ENCODE results near the gene LBH. TPM values are rescaled to one million over a fixed set of nuclear protein-coding genes. Genes with fewer than 3 reads are reported as not detected.

LBH gene
- polyA plus RNA-seq, 1 donor (not counting 4 experiments of a cell fraction or from before 2014, with no cell fraction given): 0.83 TPM

DNA sequence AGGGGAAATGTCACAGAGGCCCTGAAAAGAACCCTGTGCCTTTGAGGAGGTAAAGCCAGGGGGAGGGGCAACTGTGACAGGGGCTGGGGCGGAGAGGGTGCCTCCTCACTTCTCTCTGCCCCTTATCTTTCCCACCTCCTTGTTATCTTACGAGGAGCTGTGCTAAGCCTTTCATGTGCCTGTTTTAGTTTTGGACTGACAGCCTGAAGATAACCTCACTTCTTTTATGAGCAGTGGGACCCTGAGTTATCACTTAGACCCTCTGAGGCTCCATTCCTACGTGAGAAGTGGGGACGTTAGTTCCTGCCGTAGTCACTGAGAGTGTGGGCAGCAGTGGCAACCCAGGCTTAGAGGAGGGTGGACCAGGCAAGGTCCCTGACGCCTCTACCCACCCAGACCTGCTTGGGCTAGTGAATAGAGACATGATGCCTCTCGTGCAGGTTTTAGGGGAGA is 39.5 kb upstream of the LBH start:
- no peaks in the 10 kb centered on the region for H3K4me1 ChIP-seq (ENCODE audit: control insufficient read depth, extremely low read depth, insufficient read depth, low read length)
- H3K9ac ChIP-seq (ENCODE audit: control insufficient read depth, extremely low read depth, insufficient read depth, low read length): no peak overlapping the region
- TF ChIP-seq, protein P1, sequence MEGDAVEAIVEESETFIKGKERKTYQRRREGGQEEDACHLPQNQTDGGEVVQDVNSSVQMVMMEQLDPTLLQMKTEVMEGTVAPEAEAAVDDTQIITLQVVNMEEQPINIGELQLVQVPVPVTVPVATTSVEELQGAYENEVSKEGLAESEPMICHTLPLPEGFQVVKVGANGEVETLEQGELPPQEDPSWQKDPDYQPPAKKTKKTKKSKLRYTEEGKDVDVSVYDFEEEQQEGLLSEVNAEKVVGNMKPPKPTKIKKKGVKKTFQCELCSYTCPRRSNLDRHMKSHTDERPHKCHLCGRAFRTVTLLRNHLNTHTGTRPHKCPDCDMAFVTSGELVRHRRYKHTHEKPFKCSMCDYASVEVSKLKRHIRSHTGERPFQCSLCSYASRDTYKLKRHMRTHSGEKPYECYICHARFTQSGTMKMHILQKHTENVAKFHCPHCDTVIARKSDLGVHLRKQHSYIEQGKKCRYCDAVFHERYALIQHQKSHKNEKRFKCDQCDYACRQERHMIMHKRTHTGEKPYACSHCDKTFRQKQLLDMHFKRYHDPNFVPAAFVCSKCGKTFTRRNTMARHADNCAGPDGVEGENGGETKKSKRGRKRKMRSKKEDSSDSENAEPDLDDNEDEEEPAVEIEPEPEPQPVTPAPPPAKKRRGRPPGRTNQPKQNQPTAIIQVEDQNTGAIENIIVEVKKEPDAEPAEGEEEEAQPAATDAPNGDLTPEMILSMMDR (optimal IDR thresholded peaks at IDR 0.05 in 1 of 3, IDR thresholded peaks at IDR 0.05 in 1 of 3, conservative IDR thresholded peaks at IDR 0.05 in 1 of 3; ENCODE audit: extremely low read depth in 1 of 3, insufficient read depth in 2 of 3, low read length in 3 of 3): no peak
- H3K27ac ChIP-seq (ENCODE audit: control insufficient read depth, insufficient read depth, low read length): no peak overlapping the region
- no peaks in the 10 kb centered on the region for H3K9me3 ChIP-seq (ENCODE audit: control insufficient read depth, low read depth, low read length)
- no peaks in the 10 kb centered on the region for H3K9me1 ChIP-seq (ENCODE audit: control insufficient read depth, extremely low read depth, insufficient read depth, low read length)
- H3K36me3 ChIP-seq (ENCODE audit: control insufficient read depth in 2 of 2, extremely low read depth in 1 of 2, insufficient read depth in 2 of 2, low read length in 2 of 2): no peaks in the 10 kb centered on the region
- H3K27me3 ChIP-seq (ENCODE audit: control insufficient read depth, extremely low read depth, insufficient read depth, low read length): peaks cover 9% of the 10 kb centered on the region
- H3K4me2 ChIP-seq (ENCODE audit: control insufficient read depth, extremely low read depth, insufficient read depth, low read depth, low read length): no peak overlapping the region
- no peak overlapping the region for H2AFZ ChIP-seq (ENCODE audit: control insufficient read depth, low read length)
- dilution Hi-C loops (cut with MboI; ENCODE audit: extremely low pct_ligation_motif_present, low sequenced_read_pairs): no loop called here
- H3K79me2 ChIP-seq (ENCODE audit: control insufficient read depth, insufficient read depth, low read length): no peaks in the 10 kb centered on the region
- DNase-seq (ENCODE audit: low read depth, low spot score): no peak
- FAIRE-seq: no peak
- H4K20me1 ChIP-seq (ENCODE audit: control insufficient read depth, extremely low read depth, insufficient read depth, low read length): no peaks in the 10 kb centered on the region
- no peak overlapping the region for H3K4me3 ChIP-seq (ENCODE audit: control insufficient read depth in 2 of 3, extremely low read depth in 1 of 3, insufficient read depth in 2 of 3, low read depth in 1 of 3, low read length in 3 of 3)

DNA sequence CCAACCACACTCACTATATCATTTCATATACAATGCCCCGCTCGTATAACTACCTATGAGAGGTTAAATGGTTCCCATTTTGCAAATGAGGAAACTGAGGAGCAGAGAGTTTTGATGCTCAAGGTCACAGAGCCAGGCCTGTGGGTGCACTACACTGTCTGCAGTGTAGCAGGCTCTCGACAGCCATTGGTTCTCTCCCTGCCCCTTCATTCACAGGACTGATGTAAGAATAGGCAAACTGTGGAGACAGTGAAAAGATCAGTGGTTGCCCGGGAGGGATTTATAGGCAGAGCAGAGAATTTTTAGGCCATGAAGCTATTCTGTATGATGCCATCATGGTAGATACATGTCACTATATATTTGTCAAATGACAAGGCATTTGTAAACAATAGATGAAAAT is 39.0 kb upstream of the LBH start:
- Histone ChIP-seq H3K27me3 (ENCODE audit: control insufficient read depth, extremely low read depth, insufficient read depth, low read length) (peaks cover 9% of the 10 kb centered on the region), H3K27ac (ENCODE audit: control insufficient read depth, insufficient read depth, low read length) (no peak overlapping the region), H2AFZ (ENCODE audit: control insufficient read depth, low read length) (no peak overlapping the region), H3K9ac (ENCODE audit: control insufficient read depth, extremely low read depth, insufficient read depth, low read length) (no peak overlapping the region), H3K36me3 (ENCODE audit: control insufficient read depth in 2 of 2, extremely low read depth in 1 of 2, insufficient read depth in 2 of 2, low read length in 2 of 2) (no peaks in the 10 kb centered on the region), H3K4me3 (ENCODE audit: control insufficient read depth in 2 of 3, extremely low read depth in 1 of 3, insufficient read depth in 2 of 3, low read depth in 1 of 3, low read length in 3 of 3) (no peak overlapping the region), H3K9me3 (ENCODE audit: control insufficient read depth, low read depth, low read length) (no peaks in the 10 kb centered on the region), H4K20me1 (ENCODE audit: control insufficient read depth, extremely low read depth, insufficient read depth, low read length) (no peaks in the 10 kb centered on the region), H3K4me1 (ENCODE audit: control insufficient read depth, extremely low read depth, insufficient read depth, low read length) (no peaks in the 10 kb centered on the region), H3K9me1 (ENCODE audit: control insufficient read depth, extremely low read depth, insufficient read depth, low read length) (no peaks in the 10 kb centered on the region), H3K4me2 (ENCODE audit: control insufficient read depth, extremely low read depth, insufficient read depth, low read depth, low read length) (no peak overlapping the region), H3K79me2 (ENCODE audit: control insufficient read depth, insufficient read depth, low read length) (no peaks in the 10 kb centered on the region)
- dilution Hi-C loops (cut with MboI; ENCODE audit: extremely low pct_ligation_motif_present, low sequenced_read_pairs): no loop called here
- TF ChIP-seq, protein P1 (optimal IDR thresholded peaks at IDR 0.05 in 1 of 3, IDR thresholded peaks at IDR 0.05 in 1 of 3, conservative IDR thresholded peaks at IDR 0.05 in 1 of 3; ENCODE audit: extremely low read depth in 1 of 3, insufficient read depth in 2 of 3, low read length in 3 of 3): no peak
- TF ChIP-seq EZH2 (IDR thresholded peaks at IDR 0.05; ENCODE audit: low read length): no peak
- FAIRE-seq: no peak
- DNase-seq (ENCODE audit: low read depth, low spot score): no peak
